ENCODE results near the gene RPS6KA2.
"Not testable (repeated sequence)": the region's sequence is repeated elsewhere in the genome, so short reads cannot be mapped to it uniquely, and the experiment has no call there.

Gene RPS6KA2

GRCh38 chr6:166369782-166370181, 257.3 kb downstream of the RPS6KA2 start:
- no peak for DNase-seq (ENCODE audit: extremely low spot score, insufficient read length, low read depth)
- FAIRE-seq: no peak

DNA sequence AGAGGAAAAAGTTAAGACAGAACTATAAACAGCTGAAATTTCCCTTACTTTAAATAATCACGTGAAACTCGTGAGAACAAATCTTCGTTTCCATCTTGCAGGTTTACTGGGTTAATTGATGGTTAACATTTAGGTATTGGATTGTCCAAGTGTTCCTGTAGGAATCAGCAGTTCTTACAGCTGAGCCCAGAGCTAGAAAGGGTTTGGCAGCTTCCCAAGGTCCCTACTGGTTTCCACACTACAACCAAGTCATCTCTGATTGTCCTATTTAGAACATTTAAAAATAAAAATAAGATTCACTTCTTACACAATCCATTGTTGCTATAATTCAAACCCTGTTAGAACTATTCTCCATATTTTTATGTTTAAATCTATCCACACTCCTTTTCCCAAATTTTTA, 260.1 kb downstream of the RPS6KA2 start:
- no peak for FAIRE-seq

DNA sequence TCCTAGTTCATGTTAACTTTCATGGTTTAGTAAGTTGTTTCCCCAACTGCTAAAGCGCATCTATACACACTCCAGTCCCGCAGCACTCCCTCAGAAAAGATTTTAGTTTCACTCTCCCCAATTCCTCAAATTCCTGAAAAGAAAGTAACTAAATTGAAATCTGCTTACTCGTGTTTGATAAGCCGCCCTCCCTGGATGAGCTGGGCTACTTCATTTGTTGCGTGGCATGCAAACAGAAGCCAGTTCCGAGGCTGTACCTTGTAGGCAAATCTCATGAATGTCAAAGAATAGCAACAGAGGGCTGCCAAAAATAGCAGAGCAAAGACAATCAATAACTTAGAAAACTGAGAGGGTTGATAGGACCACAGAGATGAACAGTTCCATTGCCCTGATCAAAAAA, 261.2 kb downstream of the RPS6KA2 start:
- FAIRE-seq (no peak), DNase-seq (ENCODE audit: extremely low spot score, insufficient read length, low read depth) (no peak)

More for the DNA sequence above, 260.1 kb downstream of the RPS6KA2 start:
- DNase-seq (ENCODE audit: extremely low spot score, insufficient read length, low read depth): no peak

DNA sequence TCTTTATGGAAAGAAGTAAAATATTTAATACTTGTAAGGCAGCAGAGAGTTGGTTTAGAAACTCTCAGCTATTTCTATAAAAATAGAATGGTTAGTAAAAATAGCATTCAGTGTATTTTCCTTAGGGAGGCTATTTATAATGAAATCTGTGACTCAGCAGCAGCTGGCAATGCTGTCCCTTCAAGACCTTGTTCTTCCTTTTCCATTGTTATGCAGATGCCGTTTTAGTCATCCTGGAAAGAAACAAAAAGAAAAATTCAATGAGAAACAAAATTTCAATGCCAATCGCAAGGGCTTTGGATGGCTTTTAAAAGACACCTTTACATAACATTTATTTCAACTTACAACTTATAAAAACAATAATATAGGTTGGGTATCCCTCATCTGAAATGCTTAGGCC, 261.8 kb downstream of the RPS6KA2 start:
- no peak for DNase-seq (ENCODE audit: extremely low spot score, insufficient read length, low read depth)
- no peak for FAIRE-seq

GRCh38 chr6:166364456-166364855, 262.6 kb downstream of the RPS6KA2 start:
- no peak for DNase-seq (ENCODE audit: extremely low spot score, insufficient read length, low read depth)
- no peak for FAIRE-seq

DNA sequence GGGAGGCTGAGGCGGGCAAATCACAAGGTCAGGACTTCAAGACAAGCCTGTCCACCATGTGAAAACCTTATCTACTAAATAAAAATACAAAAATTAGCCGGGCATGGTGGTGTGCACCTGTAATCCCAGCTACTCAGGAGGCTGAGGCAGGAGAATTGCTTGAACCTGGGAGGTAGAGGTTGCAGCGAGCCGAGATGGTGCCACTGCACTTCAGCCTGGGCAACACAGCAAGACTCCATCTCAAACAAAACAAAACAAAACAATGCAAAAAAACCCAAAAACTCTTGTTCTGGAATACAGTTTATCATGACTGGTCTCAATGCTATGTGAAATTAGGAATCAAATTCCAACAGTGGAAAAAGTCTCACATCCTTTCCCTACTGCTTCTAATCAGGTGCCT, 264.6 kb downstream of the RPS6KA2 start:
- DNase-seq (ENCODE audit: extremely low spot score, insufficient read length, low read depth); FAIRE-seq: not testable (repeated sequence)

- no peak for DNase-seq (ENCODE audit: extremely low spot score, insufficient read length, low read depth)
- FAIRE-seq: no peak
These were observed 266.0 kb downstream of the RPS6KA2 start for GRCh38 chr6:166361077-166361429.

DNA sequence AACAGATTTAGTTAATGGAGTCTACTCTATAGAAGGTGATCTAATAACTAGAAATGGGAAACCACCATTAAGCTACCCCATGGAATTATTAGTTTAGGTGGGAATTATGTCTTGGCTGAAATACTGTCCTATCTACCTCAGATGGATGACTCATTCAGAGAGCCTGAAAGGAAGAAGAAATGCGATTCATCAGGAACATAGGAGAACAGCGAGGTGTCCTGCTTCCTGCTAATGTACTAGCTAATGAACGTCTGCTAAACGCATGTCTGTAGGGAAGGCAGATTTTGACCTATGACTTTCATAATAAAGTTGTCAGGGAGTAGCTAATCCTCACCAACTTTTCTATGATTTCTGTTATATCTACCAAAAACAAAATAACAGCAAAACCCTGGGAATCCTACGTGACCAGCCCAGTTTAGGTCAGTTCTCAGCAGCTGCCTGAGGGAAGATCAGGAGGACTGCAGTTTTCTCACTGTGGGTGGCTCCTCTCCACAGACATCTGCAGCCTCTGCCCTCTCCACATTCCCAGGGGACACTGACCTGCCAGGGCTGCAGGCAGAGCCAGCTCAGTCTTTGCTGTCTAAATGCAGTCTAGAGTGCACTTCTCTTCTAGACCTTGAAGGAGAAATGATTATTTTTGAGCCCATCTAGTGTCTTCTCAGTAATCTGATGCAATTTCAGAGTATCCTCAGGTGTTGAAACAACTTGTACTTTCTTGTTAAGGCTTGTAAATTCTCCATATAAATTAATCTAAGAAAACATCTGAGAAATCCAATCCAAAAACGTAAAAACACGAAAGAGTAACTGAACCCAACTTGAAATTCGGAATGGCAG, 266.6 kb downstream of the RPS6KA2 start:
- FAIRE-seq (no peak), DNase-seq (ENCODE audit: extremely low spot score, insufficient read length, low read depth) (no peak)
